ENCODE results near the gene MED27. TPM values are rescaled to one million over a fixed set of nuclear protein-coding genes. Genes with fewer than 3 reads are reported as not detected.

The MED27 gene
- total RNA-seq, 1 donor from 2014 or later = 34.5 TPM

DNA sequence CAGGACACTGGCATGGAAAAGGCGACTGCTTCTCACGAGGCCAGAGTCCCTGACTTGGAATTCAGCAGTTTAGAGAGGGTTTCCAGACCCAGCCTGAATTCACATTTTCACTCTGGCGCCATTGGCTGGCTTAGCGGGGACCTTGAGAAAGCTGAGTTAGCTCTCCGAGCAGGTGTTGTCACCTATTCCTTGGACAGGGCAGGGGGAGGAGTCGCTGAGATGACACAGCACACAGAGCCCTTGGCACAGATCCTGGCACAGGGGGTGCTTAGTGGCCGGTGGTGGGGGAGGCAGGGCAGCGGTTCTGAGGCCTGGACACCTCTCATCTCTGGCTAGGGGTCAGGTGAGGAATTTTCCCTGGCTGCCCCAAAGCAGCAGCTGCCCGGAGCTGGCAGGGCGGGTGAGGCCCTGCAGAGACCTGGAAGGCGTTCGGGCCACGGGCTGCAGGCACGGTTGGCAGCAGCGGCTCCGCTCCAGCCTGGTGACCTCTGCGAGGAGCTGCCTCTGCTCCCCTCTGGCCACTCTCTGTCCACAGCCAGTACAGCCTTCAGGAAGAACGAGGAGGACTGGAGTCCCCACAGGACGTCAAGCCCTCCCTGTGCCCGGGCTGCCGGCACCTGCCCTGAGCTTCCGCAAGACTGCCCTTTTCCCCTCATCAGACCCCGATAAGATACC, 267.4 kb downstream of the MED27 start:
- no peak overlapping the region for H3K4me3 ChIP-seq (ENCODE audit: low read depth, low read length)
- DNase-seq (ENCODE audit: low read depth) = no peak
- H3K36me3 ChIP-seq (ENCODE audit: control insufficient read depth, insufficient read depth, low read length) = no peaks in the 10 kb centered on the region
- TF ChIP-seq, protein P1, sequence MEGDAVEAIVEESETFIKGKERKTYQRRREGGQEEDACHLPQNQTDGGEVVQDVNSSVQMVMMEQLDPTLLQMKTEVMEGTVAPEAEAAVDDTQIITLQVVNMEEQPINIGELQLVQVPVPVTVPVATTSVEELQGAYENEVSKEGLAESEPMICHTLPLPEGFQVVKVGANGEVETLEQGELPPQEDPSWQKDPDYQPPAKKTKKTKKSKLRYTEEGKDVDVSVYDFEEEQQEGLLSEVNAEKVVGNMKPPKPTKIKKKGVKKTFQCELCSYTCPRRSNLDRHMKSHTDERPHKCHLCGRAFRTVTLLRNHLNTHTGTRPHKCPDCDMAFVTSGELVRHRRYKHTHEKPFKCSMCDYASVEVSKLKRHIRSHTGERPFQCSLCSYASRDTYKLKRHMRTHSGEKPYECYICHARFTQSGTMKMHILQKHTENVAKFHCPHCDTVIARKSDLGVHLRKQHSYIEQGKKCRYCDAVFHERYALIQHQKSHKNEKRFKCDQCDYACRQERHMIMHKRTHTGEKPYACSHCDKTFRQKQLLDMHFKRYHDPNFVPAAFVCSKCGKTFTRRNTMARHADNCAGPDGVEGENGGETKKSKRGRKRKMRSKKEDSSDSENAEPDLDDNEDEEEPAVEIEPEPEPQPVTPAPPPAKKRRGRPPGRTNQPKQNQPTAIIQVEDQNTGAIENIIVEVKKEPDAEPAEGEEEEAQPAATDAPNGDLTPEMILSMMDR (IDR thresholded peaks at IDR 0.05; ENCODE audit: insufficient read depth, low read length, poor library complexity, severe bottlenecking) = no peak
- peaks cover 34% of the 10 kb centered on the region for H3K27me3 ChIP-seq (ENCODE audit: control insufficient read depth, insufficient read depth, low read length)

DNA sequence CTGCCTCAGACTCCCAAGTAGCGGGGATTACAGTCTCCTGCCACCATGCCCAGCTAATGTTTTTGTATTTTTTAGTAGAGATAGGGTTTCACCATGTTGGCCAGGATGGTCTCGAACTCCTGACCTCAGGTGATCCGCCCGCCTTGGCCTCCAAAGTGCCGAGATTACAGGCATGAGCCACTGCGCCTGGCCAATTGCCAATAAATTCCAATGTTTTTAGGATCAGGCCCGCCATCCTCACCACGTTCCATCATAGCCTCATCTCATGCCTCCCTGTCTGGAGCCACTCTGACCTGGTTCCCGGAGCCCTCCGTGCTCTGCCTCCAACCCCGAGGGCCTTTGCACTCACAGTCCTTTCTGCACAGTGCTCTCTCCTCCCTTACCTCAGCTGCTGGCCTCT, 268.3 kb downstream of the MED27 start:
- no peak overlapping the region for H3K4me3 ChIP-seq (ENCODE audit: low read depth, low read length)
- TF ChIP-seq, protein P1 (IDR thresholded peaks at IDR 0.05; ENCODE audit: insufficient read depth, low read length, poor library complexity, severe bottlenecking) = no peak
- peaks cover 32% of the 10 kb centered on the region for H3K27me3 ChIP-seq (ENCODE audit: control insufficient read depth, insufficient read depth, low read length)

DNA sequence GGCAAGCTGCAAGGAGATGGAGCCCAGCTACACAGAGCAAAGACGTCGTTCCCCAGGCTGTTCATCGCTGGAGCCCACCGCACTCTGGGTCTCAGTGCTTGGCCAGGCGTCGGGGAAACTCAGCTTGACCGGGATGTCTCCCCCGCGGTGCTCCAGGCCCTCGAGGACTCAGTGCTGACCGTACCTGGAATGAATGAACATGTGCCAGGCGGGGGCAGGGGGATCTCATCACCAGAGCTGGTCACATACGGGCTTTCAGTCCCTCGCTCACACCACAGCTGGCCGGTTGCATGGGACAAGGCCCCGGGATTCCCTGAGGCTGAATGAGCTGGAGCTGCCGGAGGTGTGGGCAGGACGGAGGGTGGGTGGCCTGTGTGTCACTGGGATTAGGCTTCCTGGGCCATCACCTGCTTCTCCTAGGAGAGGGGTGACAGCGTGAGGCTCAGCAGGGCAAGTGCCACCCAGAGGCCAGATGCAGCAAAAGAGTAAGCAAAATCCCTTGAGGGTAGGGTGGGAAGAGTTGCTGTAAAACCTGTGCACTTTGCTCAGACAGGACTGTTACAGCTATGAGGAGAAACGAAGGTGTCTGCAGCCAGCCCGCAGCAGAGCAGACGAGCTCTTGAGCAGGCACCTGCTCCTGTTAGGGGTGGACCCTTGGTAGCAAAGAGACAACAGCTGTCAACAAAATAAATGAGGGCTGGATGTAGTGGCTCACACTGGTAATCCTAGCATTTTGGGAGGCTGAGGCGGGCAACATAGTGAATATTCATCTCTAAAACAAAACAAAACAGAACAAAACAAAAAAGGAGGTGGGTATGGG, 269.1 kb downstream of the MED27 start:
- no peak overlapping the region for H3K4me3 ChIP-seq (ENCODE audit: low read depth, low read length)
- peaks cover 24% of the 10 kb centered on the region for H3K27me3 ChIP-seq (ENCODE audit: control insufficient read depth, insufficient read depth, low read length)
- DNase-seq (ENCODE audit: low read depth) = no peak
- H3K36me3 ChIP-seq (ENCODE audit: control insufficient read depth, insufficient read depth, low read length) = no peaks in the 10 kb centered on the region
- TF ChIP-seq, protein P1 (IDR thresholded peaks at IDR 0.05; ENCODE audit: insufficient read depth, low read length, poor library complexity, severe bottlenecking) = no peak

More for the DNA sequence above, 268.3 kb downstream of the MED27 start:
- no peaks in the 10 kb centered on the region for H3K36me3 ChIP-seq (ENCODE audit: control insufficient read depth, insufficient read depth, low read length)
- DNase-seq (ENCODE audit: low read depth) = no peak

Other genes with a start within 250 kb of the MED27 start
- gene NTNG2, start 82.2 kb upstream of the MED27 start, total RNA-seq = 0.42 and 0.89 TPM in 2 replicates

Measured in kidney epithelial cell (primary cell).